NCI-H460 (cell line): Measurements from ENCODE around the gene SLX9. TPM values are rescaled to one million over a fixed set of nuclear protein-coding genes. Genes with fewer than 3 reads are reported as not detected.
"Not testable (repeated sequence)": the region's sequence is repeated elsewhere in the genome, so short reads cannot be mapped to it uniquely, and the experiment has no call there.

ENCODE experiments used
- DNase-seq: peaks from one replicate; pipeline ENCODE4 v3.0.0-alpha.2; 2016; ENCODE audit warnings: low read depth; ENCODE audit errors: extremely low read depth
- total RNA-seq: library from RNA; depleted of rRNA; stranded (reverse); fragments of >200 nt; shearing (Covaris generic); gene quantifications from 2 replicates; pipeline ENCODE4 v1.2.3, GENCODE V29; 2014

SLX9 gene
- total RNA-seq, 1 experiment from 2014 or later: 37.3 TPM

DNA sequence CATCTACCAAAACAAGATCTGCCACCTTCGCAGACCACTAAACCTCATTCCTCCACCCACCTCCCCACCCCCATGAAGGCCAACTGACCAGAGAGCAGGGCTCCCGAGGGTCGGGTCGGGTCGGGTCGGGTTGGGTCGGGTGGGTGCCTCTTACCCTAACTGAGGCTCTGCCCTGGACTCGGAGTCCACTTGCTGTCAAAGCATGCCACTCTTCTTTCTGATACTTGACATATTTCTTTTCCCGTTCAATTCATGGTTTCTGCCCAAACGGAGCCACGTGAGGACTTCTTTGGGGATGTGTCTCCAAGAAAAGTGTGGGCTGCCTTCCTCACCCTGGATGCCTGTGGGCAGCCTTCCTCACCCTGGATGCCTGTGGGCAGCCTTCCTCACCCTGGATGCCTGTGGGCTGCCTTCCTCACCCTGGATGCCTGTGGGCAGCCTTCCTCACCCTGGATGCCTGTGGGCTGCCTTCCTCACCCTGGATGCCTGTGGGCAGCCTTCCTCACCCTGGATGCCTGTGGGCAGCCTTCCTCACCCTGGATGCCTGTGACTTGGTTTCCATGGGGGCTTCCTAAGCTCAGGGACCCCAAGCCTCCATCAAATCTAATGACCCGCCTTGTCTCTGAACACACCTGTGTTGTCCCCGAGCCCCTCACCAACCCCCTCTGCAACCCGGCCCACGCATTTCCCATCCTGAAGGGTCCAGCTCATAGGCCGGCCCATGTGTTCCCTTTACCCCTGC, 11.2 kb upstream of the SLX9 start:
- DNase-seq: not testable (repeated sequence)

DNA sequence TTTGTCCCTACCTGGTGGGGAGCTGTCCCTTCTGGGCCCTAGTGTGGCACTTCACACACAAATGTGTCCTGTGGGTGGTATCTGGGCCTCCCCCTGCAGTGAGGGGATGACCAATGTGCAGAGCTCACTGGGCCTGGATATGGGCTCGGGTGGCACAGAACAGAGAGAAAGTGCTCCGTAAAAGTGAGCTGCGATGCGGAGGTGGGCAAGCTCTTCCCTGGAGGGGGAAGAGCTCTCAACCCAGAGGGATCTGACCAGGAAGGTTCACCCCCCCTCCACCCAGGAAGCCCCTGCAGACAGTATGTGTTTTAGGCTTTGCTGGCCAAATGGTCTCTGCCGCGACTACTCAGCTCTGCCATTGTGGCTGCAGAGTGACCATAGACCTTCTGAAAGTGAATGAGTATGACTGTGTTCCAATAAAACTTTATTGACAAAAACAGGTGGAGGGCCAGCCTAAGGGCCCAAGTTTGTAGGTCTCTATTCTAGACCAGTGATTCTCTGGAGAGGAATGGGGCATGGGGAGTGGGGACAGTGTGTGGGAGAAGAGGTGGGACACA, 10.5 kb upstream of the SLX9 start:
- no peak for DNase-seq

DNA sequence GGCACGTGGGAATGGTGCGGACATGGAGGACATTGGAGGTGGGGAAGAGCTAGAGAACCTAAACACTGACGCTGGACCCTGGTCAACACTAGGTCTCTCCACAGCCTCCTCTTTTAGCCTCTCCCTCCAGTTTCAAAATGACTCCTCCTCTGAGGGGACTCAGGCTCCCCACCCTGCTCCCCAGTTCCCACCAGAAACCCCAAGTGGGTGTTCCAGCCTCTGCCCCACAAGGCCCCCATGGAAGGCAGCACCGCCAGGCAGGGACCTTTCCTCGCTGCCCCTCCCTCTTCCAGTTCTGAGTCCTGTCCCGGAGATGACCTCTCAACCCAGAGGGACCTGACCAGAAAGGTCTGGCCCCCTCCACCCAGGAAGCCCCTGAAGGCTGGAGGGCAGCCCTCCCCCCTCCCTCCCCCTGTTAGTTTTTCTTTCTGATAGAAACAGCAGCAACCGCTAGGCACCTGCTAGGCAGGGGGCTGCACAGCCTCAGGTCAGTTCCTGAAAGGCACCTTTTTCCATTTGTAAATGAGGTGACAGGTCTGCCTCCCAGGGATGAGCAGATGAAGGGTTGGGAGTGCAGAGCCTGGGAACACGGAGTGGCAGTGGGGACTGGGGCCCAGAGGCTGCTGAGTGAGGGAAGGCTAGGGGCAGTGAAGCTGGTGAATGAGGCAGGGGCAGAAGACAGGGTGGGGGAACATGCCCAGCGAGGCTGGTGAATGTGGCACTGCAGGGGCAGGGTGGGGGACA, 9.9 kb upstream of the SLX9 start:
- DNase-seq: no peak

DNA sequence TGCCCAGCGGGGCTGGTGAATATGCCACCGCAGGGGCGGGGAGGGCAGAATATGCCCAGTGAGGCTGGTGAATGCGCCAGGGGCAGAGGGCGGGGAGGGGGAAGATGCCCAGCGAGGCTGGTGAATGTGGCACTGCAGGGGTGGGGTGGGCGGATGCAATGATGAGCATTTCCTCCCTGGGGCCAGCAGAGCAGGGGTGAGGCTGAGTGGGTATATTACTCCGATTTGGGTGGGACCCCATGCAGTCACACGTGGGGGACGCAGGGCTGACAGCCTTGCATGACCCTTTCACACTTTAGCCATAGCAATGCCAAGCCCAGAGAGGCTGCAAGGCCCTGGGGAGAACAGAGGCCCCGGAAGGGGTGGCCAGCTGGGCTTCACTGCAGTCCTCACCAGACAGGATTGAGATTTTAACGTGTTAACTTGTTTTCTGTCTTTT, 9.3 kb upstream of the SLX9 start:
- no peak for DNase-seq

DNA sequence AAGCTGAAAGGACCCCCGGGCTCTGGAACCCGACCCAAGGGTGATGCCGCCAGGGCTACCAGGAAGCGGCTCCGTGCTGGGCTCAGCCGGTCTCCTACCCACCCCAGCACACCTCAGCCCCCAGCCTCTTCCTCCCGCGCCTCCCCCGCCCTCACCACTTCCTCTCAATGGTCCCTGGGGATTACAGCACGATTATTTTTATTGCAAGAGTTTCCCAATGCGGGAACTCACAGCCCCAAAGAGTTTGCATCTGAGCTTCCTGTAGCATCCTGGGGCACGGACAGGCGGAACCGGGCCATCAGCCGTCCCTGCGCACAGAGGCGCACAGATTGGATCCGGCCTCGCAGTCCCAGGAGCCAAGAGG, 8.7 kb upstream of the SLX9 start:
- no peak for DNase-seq

DNA sequence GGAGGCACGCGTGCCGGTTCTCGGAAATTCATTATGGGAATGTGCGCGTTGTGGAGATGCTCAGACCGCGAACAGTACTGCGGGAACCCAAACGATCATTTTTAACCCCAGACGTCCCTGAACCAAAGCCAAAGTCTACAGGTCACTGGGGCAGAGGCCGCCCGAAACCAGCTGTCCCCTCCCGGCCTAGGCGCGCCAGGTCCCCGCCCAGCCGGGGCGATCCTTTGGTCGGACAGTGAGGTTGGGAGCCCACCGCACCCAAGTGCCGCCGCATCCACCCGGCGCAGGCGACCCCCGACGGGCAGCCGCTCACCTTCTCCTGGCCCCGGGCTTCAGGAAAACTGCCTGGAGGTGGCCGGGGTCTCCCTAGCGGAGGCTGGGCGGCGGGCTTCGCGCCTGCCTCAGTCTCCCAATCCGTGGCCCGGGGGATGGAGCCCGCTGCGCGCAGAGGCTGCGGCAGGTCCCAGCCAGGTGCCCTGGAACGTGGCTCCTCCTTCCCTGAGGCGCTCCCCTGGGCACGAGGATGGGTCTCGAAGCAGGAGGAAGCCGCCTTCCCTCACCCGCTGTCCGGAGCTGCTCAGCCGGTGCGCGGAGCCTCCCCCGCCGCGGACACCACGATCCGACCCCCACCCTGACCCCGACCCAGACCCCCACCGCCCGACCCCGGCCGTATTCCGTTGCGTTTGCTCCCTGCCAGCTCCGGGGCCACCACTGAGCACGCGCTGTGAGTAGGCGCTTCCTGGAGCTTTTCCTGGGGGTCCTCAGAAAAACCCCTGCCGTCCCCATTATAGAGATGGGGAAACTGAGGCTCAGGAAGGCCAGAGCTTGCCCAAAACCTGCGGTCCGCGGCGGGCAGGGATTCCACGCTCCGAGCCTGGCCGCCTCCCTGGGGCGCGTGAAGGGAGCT, 8.1 kb upstream of the SLX9 start:
- no peak for DNase-seq

DNA sequence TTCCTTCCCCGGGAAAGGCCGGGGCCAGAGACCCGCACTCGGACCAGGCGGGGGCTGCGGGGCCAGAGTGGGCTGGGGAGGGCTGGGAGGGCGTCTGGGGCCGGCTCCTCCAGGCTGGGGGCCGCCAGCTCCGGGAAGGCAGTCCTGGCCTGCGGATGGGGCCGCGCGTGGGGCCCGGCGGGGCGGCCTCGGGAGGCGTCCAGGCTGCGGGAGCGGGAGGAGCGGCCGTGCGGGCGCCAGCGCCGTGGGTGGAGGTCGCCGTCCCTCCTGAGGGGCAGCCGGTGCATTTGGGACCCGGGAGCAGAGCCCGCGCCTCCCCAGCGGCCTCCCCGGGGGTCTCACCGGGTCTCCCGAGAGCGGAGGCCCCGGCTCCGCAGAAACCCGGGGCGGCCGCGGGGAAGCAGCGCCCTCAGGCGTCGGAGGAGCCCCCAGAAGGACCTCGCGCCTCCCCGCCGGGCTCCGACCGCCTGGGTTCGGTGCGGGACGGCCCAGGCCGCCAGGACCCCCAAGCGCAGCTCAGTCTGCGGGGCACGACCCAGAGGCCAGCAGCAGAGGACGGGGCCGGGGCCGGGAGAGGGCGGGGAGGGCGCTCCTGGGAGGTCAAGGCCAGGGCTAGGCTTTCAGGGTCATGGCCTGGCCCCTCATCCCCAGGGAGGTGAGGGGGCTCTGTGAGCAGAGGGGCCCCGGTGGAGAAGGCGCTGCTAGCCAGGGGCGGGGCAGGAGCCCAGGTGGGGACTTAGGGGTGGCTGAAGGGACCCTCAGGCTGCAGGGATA, 7.2 kb upstream of the SLX9 start:
- no peak for DNase-seq

DNA sequence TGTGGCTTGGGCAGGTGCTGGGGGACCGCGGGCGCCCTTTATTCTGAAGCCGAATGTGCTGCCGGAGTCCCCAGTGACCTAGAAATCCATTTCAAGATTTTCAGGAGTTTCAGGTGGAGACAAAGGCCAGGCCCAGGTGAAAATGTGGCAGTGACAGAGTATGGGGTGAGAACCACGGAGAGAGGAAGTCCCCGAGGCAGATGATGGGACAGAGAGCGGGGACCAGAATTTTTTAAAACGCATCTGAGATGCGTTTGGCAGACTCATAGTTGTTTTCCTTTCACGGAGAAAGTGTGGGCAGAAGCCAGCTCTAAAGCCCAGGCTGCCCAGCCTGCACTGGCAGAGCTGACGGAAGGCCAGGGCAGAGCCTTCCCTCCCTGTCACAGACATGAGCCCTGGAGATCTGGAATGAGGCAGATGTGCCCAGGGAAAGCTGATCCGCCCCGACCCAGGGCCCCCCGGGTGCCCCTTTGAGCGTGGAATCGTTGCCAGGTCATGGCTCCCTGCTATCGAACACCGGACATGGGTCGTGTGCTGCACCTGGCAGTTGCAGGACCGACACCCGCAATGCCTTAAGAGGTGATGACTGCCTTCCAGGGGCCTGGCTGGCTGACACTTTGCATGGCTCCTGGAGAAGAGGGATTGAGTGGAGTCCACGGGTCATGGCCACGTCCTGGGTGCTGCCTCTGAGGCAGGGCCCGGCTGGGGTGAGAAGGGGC, 6.5 kb upstream of the SLX9 start:
- no peak for DNase-seq

DNA sequence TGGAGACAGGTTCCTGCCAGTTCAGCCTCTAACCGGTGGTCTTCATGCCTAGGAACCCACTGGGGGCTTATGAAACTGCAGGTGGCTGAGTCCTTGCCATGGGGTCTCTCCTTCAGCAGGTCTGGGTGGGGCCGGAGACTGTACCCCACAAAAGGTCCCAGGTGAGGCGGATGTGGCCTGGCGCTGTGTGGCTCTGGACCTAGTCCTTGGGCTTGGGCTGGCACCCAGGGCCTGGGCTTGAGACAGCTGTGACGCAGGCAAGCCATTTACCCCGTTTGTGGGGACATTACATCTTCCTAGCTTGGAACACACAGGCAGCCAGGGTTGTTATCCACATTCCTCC, 5.9 kb upstream of the SLX9 start:
- no peak for DNase-seq

DNA sequence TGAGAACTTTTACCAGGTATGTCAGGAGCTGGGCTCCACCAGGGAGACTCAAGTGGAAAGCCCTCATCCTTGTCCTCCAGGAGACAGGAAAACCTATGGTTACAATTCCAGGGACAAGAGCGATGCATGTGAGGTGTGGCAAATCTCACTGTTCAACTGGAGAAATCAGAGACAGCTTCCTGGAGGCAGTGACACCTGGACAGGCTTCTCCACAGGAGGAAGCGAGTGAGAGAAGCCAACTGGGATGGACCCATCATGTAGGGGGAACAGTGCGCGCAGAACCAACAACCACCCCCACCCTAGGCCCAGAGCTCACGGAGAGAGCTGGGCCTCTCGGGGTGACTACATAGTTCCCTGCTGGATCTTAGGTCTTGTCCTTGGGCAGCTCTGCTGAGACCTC, 5.6 kb upstream of the SLX9 start:
- DNase-seq: no peak

DNA sequence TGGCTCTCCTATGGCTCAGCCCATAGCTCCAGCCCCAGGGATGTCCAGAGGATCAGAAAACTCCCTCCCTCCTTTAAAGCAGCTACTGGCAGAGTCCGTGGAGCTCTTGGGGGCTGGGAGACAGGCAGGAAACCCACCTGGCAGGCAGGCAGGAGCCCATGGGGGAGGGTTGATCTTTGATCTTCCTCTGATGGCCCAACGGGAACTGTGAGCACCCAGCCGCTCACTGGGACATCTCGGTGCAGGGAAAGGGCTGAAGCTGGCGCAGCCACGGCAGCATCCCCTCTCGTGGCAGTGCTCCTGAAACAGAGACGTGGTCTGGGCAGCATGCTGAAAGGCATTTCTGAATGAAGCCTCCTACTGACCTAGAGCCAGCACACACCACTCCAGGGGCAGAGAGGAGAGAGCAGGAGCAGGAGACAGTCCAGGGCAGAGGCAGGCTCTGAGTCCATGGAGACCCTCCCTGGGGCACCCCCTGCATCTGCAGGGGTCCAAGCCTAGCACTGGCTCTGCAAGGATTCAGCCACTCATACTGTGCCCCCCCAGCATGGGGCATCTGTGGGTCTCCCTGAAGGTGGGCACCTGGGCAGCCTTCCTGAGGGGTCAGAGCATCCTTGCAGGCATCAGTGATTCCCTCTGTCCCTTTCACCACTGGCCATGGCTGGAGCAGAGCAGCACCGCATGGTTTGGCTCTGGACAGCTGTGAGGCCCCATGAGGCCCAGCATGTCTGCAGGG, 4.9 kb upstream of the SLX9 start:
- DNase-seq: no peak

DNA sequence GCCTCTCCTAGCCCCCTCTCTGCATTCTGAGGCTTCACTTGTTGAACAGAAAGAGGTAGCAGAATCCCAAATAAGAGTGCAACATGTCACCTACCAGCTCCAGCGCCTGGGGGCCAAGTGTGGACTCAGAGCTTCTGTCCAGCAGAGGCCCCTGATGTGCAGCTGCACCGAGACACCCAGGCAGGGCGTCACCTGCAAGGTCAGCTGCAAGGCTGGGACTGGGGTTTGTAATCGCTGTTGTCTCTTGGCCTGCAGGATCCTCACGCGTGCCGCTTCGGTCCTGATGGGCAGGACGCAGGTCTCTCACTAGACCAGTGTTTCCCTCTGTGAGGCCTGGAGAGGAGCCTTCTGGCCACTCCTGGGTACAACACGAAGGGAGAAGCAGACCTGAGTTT, 4.3 kb upstream of the SLX9 start:
- no peak for DNase-seq

DNA sequence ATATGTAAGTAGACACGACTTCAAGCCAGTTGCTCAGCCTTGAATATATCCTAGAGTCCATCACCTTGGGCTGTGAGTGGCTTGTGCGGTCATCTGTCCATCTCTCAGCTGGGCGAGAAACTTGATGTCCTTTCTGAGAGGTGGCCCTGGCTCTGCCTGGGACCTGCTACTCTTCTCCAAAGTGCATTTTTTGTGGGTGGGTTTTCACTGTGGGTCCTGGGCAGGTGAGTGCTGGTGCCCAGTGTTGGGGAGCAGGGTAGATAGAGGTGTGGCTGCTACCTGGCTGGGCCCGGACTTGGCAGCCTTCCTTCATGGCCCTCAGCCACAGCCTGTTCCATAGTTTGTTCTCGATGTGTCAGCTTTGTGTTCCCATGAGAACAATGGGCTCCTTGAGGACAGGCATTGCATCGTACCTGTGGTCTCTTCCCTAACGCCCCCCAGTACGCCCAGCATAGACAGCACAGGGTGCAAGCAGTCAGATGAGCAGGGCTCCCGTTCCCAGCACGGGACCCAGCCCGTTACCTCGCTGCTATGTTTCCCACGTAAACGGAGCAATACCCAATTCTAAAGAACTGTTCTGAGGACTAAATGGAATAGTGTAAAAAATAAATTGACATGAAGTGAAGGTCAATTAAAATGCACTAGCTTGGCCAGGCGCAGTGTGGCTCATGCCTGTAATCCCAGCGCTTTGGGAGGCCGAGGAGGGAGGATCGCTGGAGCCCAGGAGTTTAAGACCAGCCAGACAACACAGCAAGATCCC, 877 bp upstream of the SLX9 start:
- no peak for DNase-seq

DNA sequence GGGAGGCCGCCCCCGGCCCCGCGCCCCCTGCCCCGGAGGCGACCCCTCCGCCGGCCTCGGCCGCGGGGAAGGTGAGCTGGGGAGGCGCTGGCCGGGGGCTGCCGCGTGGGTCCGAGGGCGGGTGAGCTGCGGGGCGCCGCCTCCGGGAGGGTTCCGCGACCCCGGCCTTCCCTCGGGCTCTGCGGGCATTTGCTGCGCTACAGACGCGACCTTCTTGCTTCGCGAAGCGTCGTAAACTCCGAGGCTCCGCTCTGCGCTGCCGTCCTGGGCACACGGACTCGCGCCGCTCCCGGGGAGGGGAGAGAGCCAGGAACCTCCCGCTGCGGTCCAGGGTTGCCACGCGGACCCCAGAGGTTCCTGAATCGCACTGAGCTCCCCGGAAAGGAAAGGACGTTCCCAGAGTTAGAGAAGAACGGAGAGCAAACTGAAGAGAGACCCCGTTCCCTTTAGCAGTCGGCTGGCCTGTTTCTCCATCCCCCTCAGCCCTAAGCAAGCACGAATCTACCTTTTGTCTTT, 345 bp downstream of the SLX9 start:
- DNase-seq: no peak

DNA sequence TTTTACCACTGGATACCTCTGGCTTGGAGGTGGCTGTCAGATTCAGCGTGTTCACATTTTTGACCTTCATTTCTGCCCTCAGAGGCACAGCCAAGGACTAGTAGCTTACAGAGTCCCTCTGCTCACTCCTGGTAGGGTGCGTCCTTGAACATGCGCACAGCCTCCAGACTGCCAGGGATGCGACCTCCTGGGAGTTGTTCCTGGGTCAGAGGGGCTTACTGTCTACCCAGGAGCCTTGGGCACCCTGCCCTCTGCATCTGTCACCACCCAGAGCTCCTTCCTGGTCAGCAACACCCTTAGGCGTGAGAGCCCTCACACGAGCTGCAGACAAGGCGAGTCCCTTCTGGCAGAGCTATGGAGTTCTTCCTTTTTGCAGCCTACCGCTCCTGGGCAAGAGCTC, 1.7 kb downstream of the SLX9 start:
- DNase-seq: no peak

DNA sequence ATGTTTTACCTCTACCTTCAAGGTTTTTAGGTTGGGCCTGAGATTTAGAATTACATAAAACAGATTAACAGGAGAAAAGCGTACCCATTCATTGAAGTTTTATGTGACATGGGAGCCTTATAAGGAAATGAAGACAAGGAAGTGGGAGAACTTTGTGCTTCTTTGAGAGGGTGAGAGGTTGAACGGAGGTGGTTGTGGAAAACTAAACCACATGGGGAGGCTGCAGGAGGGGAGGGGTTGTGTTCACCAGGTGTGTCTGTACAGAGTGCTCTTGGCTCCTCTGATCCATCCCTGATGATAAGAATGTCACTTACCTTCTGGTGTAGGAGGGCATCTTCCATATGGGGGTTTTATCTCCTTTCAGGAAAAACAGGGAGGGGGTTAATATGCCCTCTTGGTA, 2.7 kb downstream of the SLX9 start:
- no peak for DNase-seq

DNA sequence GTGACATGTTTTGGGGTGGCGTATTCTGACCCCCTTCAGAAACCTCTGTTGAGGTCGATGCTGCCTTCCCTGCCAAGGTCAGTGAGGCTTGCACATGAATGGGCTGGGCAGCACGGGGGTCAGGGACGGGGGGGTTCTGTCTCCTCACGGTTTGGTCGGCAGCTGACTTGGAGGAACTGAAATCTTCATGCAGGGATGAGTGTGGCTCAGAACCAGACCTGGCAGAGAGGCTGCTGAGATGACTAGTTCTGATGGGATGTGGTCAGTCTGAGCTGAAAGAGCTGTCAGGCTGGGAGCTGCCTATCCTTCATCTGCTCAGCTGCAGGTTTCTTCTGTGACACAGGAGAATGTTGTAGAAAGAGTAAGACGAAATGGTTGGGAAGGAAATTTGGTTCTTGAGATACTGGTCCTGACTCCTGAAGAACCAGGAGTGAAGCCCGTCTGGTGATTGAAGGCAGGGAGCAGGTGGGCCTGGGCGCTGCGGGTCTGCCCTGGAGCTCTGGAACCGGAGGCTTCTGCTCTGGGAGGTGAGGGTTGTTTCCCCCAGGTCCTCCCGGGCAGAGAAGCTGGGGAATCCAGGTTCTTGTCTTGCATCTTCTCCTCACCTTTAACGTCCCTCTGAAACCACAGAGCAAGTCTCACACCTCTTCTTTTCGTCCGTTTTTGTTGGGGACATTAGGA, 3.3 kb downstream of the SLX9 start:
- no peak for DNase-seq
